Activated CD8-positive, alpha-beta memory T cell treated with anti-CD3 and anti-CD28 coated beads, Interleukin-2, amount 50 U/mL, for 4 hours (primary cell): ENCODE results near the gene NRDE2.
"Not testable (repeated sequence)": the region's sequence is repeated elsewhere in the genome, so short reads cannot be mapped to it uniquely, and the experiment has no call there.

Experiments
- DNase-seq: peaks from one replicate; pipeline ENCODE4 v3.0.0-alpha.2; 2020

Gene NRDE2

DNA sequence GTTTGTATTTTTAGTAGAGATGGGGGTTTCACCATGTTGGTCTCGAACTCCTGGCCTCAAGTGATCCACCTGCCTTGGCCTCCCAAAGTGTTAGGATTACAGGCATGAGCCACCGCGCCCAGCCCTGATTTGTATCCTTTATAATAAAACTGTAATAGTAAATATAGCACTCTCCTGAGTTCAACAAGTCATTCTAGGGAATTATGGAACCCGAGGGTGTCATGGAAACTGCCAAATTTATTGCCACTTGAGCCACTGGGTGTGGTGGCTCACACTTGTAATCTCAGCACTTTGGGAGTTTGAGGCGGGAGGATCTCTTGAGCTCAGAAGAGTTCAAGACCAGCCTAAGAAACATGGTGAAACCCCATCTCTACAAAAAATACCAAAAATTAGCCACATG lies 9.5 kb upstream of the NRDE2 start:
- DNase-seq: not testable (repeated sequence)

GRCh38 chr14:90336985-90337384 lies 5.2 kb upstream of the NRDE2 start:
- DNase-seq: no peak

DNA sequence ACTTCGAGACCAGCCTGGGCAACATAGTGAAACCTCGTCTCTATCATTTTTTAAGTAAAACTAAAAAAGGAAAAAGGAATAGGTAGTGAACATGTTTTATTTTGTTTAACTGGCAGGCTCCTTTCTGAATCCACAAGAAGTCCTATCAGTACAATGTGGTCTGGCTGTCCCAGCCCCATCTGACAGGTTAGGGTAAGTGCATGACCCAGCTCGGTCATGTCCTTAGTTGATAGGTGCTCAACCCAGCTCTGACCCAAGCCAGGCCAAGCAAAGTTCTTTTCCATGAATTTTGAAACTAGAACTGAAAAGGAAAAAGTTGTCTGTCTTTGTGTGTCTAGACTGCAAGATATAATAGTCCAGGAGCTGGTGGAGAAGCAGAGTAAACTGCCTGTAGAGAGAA lies 4.7 kb upstream of the NRDE2 start:
- DNase-seq: no peak

DNA sequence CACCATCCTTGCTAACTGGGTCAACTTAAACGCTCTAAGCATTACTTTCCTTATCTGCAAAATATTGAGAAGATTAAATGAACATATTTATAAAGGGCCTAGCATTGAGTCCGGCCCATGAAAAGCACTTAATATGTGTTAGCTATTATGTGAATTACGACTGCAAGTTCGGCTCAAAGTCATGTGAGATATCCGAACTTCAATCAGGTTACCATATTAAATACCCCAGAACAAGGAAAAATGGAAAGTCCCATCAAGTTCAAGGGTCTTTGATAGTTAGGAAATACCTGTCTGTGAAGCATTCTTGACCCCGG lies 487 bp upstream of the NRDE2 start:
- DNase-seq: no peak

DNA sequence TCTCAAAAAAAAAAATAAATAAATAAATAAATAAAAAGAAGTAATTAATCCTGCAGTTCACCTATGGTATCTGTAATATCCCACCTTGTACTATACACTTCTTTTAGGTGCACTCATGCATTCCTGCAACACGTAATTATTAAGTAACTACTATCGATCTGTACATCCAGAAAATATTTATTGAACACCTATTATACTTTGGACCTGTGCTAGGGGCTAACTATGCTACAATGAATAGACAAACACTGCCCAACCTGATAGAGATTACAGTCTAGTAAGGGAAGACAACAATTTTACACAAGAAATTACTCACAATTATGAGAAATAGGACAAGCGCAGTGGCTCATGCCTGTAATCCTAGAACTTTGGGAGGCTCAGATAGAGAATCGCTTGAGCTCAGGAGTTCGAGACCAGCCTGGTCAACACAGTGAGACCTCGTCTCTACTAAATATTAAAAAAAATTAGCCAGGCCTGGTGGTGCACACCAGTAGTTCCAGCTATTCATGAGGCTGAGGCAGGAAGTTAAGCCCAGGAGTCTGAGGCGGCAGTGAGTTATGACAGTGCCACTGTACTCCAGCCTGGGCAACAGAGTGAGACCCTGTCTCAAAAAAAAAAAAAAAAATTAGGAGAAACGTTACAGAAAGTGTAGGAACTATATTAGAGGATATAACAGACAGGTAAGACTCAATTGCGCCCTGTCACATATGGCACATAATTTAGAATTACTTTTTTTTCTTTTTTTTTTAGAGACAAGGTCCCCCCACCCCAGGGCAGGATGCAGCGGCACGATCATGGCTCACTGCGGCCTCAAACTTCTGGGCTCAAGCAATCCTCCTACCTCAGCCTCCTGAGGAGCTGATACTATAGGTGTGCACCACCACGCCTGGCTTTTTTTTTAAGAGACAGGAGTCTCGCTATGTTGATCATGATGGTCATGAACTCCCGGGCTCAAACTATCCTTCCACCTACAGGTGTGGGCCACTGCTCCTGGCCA lies 1.2 kb downstream of the NRDE2 start:
- no peak for DNase-seq

DNA sequence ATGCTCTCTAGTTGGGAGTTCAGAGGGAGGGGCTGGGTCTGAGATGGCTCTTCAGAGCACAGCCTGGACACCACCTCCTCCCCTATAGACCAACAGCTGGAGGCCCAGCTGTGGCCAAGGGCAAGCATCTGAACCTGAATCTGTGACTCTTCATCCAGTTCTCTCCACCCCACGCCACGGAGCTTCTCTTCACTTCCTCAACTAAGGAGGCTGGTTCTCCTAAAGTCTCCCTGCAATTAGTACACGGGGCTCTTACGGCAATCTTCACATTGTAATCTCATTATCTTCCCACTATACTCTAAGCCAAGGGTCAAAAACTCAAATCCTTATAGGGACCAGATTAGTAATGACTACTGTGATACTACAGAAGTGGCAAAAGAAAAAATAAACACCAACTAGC lies 9.8 kb downstream of the NRDE2 start:
- DNase-seq: no peak

DNA sequence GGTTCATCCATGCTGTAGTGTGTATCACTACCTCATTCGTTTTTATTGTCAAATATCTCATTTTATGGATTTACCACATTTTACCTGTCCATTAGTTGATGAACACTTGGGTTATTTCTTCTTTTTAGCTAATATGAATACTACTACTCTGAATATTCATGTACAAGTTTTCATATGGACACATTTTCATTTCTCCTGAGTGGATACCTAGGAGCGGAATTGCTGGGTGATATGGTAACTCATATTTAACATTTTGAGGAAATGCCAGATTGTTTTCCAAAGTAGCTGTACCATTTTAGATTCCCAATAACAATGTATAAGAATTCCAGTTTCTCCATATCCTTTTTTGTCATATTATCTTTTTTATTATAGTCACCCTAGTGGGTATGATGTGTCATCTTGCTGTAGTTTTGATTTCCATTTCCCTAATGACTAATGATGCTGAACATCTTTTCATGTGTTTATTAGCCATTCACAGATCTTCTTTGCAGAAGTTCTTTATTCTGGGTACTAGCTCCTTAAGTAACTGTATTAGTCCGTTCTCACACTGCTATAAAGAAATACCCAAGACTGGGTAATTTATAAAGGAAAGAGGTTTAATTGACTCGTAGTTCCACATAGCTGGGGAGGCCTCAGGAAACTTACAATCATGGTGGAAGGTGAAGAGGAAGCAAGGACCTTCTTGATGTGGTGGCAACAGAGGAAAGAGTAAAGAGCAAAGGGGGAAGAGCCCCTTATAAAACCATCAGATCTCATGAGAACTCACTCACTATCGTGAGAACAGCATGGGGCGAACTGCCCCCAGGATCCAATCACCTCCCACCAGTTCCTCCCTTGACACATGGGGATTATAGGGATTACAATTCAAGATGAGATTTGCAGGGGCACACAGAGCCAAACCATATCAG lies 11.9 kb downstream of the NRDE2 start:
- no peak for DNase-seq

- DNase-seq: no peak
Measured at GRCh38 chr14:90319173-90319572, 12.6 kb downstream of the NRDE2 start.

DNA sequence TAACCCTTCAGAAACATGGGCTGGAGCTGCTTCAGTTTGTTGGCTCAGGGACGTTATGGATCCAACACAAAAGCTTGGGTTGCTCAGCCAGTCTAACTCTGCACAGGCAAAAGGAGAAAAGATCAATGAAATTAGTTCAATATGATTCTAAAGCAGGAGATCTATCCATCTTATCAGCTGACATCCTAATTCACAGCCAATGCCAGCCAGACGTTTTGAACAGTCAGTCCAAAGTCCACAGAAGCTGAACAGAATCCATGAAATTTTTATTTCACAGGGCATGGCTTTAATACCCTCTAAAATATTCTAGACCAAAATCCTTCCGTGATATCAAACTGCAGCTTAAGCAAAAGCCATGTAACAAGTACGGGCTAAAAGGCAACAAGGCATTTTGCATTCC lies 13.7 kb downstream of the NRDE2 start:
- DNase-seq: no peak

GRCh38 chr14:90317286-90317685 lies 14.5 kb downstream of the NRDE2 start:
- no peak for DNase-seq

GRCh38 chr14:90308561-90308960 lies 23.2 kb downstream of the NRDE2 start:
- DNase-seq: no peak

DNA sequence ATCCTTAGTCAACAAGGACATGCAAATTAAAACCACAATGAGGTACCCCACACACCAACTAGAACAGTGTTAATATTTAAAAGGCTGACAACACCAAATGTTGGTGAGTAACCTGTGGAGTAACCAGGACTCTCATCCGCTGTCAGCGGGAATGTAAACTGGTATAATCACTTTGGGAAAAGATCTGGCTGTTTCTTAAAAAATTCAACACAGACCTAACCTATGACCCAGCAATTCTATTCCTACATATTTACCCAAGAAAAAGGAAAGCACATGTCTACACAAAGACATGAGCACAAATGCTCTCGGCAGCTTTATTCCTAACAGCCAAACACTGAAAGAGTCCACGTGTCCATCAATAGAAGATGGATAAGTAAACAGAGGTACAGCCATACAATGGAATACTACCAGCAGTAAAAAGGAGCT lies 26.6 kb downstream of the NRDE2 start:
- DNase-seq: no peak

- DNase-seq: no peak
Measured at GRCh38 chr14:90304502-90304901, 27.2 kb downstream of the NRDE2 start.

GRCh38 chr14:90303473-90303872 lies 28.3 kb downstream of the NRDE2 start:
- DNase-seq: no peak

- DNase-seq: no peak
Measured at GRCh38 chr14:90302529-90303303, 29.0 kb downstream of the NRDE2 start.

DNA sequence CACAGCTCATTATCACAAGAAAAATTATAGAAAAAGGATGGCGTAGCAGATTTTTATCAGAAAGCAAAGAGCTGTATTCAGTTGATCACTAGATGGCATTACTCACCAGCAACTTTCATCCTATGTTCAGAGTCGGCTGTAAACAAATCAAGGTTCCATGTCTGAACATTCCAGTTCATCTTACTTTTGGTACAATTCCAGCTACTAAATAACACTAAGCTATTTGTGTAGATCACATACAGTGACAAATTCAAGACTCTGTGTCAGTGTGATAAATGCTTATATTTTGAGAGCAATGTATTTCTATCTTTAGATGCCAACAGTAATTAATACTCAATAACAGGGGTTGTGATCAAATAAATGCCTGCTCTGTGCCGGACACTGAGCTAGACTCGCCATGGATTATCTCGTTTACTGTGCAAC lies 30.1 kb downstream of the NRDE2 start:
- no peak for DNase-seq

- DNase-seq: no peak
Measured at GRCh38 chr14:90301122-90301521, 30.6 kb downstream of the NRDE2 start.

DNA sequence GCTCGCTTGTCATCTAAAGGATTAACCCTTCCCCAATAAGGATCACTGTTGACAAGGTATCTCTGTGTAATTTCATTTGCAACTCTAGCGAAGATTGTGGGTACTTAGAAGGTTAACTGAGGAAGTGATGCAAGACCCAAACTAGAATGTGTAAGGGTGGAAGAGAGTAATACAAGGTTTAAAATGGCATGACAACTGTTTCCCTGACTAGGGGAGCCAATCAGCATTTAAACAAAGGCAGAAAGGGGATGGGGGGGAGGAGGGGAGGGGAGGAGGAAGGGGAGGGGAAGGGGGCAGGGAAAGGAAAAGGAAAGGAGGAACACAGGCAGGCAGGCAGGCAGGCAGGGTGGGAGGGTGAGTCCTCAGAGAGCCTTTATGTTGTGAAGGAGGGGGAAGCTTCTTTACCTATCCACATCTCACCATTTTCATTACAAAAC lies 31.1 kb downstream of the NRDE2 start:
- DNase-seq: no peak

DNA sequence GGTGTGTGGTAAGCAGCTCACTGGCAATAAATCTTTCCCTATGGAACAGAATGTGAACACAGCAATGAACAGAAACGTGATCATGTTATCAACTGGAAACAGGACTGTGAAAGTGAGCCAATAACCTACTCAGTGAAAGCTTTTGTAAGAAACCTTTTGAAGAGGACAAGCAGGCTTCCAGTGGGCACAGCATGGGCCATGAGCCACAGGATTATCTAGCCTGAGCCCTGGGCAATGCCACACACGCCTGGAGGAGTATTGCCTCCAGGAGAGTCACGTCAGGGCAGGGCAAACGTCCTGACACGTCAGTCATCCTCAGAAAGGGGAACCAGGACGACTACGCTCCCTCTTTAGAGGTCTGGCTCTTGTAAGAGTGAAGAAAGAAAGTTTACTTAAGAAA lies 32.3 kb downstream of the NRDE2 start:
- DNase-seq: no peak

- no peak for DNase-seq
Measured at GRCh38 chr14:90297876-90298629, 33.7 kb downstream of the NRDE2 start.

DNA sequence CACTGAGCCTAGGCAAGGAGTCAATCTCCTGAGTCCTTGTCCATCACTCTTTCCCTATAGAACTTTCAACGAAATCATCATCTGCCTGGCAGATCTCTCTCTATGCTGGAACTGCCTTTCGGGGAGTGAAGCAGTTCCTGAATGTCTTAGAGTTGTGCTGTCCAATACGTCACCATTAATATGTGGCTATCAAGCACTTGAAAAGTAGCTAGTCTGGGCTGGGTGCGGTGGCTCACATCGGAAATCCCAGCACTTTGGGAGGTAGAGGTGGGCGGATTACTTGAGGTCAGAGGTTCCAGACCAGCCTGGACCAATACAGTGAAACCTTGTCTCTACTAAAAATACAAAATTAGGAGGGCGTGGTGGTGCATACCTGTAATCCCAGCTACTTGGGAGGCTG lies 35.1 kb downstream of the NRDE2 start:
- DNase-seq: no peak

DNA sequence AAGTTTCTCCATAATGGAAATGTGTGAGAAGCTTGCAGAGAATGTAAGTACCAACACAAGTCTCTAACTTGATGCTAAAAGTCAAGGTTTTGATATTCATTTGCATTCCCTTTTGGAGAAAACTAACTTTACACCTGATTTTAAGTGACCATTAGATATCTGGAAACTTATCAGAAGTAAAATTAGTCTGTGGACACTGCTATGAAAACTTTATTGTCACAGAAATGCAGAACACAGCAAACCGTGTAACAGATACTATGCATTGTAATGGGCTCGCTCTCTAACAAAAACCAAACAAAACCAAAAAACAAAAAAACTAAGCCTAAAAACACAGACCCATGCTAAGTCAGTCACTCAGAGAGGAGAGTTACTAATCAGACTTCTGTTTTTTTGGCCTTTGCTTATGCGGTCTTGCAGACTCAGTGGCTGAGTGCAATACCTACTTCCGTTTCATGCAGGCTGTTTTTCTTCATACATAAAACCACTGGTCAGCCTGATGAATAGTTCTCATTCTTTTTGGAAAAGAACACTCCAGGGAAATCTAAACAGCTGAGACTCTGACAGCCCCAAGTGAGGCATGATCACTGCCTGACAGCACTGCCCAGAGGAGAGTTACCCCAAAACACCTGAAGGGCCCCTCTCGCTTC lies 35.7 kb downstream of the NRDE2 start:
- no peak for DNase-seq
